ENCODE results near the gene C2CD2L.
A peak's percentile ranks its signal among the peaks of the same experiment; 100 is the strongest.
"Not testable (repeated sequence)": the region's sequence is repeated elsewhere in the genome, so short reads cannot be mapped to it uniquely, and the experiment has no call there.

Gene C2CD2L

GRCh38 chr11:119089319-119089718 is 17.8 kb upstream of the C2CD2L start:
- Mint-ChIP-seq H3K4me3 (no peak overlapping the region), H3K9me3 (no peaks in the 10 kb centered on the region), H3K36me3 (no peaks in the 10 kb centered on the region)

GRCh38 chr11:119091178-119091577 is 16.0 kb upstream of the C2CD2L start:
- Mint-ChIP-seq H3K9me3 (no peaks in the 10 kb centered on the region), H3K36me3 (no peaks in the 10 kb centered on the region), H3K4me3 (no peak overlapping the region), H3K27me3 (no peaks in the 10 kb centered on the region), H3K4me1 (peaks cover 31% of the 10 kb centered on the region), H3K27ac (no peak overlapping the region)

More at GRCh38 chr11:119089319-119089718, 17.8 kb upstream of the C2CD2L start:
- peaks cover 29% of the 10 kb centered on the region for H3K4me1 Mint-ChIP-seq
- H3K27ac Mint-ChIP-seq: no peak overlapping the region
- no peaks in the 10 kb centered on the region for H3K27me3 Mint-ChIP-seq

- H3K36me3 Mint-ChIP-seq: peaks cover 2% of the 10 kb centered on the region
- peaks cover 30% of the 10 kb centered on the region for H3K4me1 Mint-ChIP-seq
- H3K27me3 Mint-ChIP-seq: no peaks in the 10 kb centered on the region
- H3K27ac Mint-ChIP-seq: peak overlapping the region; percentile 26
- peak overlapping the region; percentile 52 for H3K4me3 Mint-ChIP-seq
- no peaks in the 10 kb centered on the region for H3K9me3 Mint-ChIP-seq
These were observed 14.9 kb upstream of the C2CD2L start for GRCh38 chr11:119091966-119092879.

- Mint-ChIP-seq H3K4me3 (peak overlapping the region; percentile 93), H3K27me3 (no peaks in the 10 kb centered on the region), H3K27ac (peak overlapping the region; percentile 90), H3K9me3 (no peaks in the 10 kb centered on the region), H3K4me1 (peaks cover 25% of the 10 kb centered on the region), H3K36me3 (peaks cover 6% of the 10 kb centered on the region)
These were observed 14.0 kb upstream of the C2CD2L start for GRCh38 chr11:119092880-119093842.

GRCh38 chr11:119093942-119094815 is 13.0 kb upstream of the C2CD2L start:
- Mint-ChIP-seq H3K9me3 (no peaks in the 10 kb centered on the region), H3K4me3 (peak overlapping the region; percentile 93), H3K36me3 (peaks cover 13% of the 10 kb centered on the region), H3K4me1 (peaks cover 31% of the 10 kb centered on the region), H3K27ac (peak overlapping the region; percentile 90), H3K27me3 (no peaks in the 10 kb centered on the region)

- Mint-ChIP-seq H3K4me3 (peak overlapping the region; percentile 92), H3K36me3 (peaks cover 13% of the 10 kb centered on the region), H3K27ac (peak overlapping the region; percentile 92), H3K9me3 (no peaks in the 10 kb centered on the region), H3K27me3 (no peaks in the 10 kb centered on the region), H3K4me1 (peaks cover 32% of the 10 kb centered on the region)
These were observed 12.4 kb upstream of the C2CD2L start for GRCh38 chr11:119094816-119095065.

GRCh38 chr11:119095066-119095880 is 11.9 kb upstream of the C2CD2L start:
- H3K36me3 Mint-ChIP-seq: peaks cover 13% of the 10 kb centered on the region

GRCh38 chr11:119099711-119100110 is 7.4 kb upstream of the C2CD2L start:
- no peaks in the 10 kb centered on the region for H3K27me3 Mint-ChIP-seq
- H3K4me1 Mint-ChIP-seq: peaks cover 48% of the 10 kb centered on the region
- no peaks in the 10 kb centered on the region for H3K9me3 Mint-ChIP-seq
- peak overlapping the region; percentile 98 for H3K4me3 Mint-ChIP-seq
- peaks cover 13% of the 10 kb centered on the region for H3K36me3 Mint-ChIP-seq
- H3K27ac Mint-ChIP-seq: no peak overlapping the region

More at GRCh38 chr11:119095066-119095880, 11.9 kb upstream of the C2CD2L start:
- Mint-ChIP-seq H3K4me3 (peak overlapping the region; percentile 92), H3K4me1 (peaks cover 38% of the 10 kb centered on the region), H3K27me3 (no peaks in the 10 kb centered on the region), H3K27ac (peak overlapping the region; percentile 92), H3K9me3 (no peaks in the 10 kb centered on the region)

GRCh38 chr11:119100246-119100970 is 6.7 kb upstream of the C2CD2L start:
- Mint-ChIP-seq H3K4me1 (peaks cover 47% of the 10 kb centered on the region), H3K9me3 (no peaks in the 10 kb centered on the region), H3K4me3 (peak overlapping the region; percentile 98), H3K27ac (peak overlapping the region; percentile 90), H3K27me3 (no peaks in the 10 kb centered on the region), H3K36me3 (peaks cover 13% of the 10 kb centered on the region)

GRCh38 chr11:119100994-119101758 is 6.0 kb upstream of the C2CD2L start:
- Mint-ChIP-seq H3K4me3 (peak overlapping the region; percentile 98), H3K9me3 (no peaks in the 10 kb centered on the region), H3K4me1 (peaks cover 43% of the 10 kb centered on the region), H3K27ac (peak overlapping the region; percentile 99), H3K27me3 (no peaks in the 10 kb centered on the region), H3K36me3 (peaks cover 13% of the 10 kb centered on the region)

- Mint-ChIP-seq H3K4me1 (peaks cover 48% of the 10 kb centered on the region), H3K4me3 (peak within 1 kb of the TSS; percentile 98), H3K27ac (peak within 1 kb of the TSS; percentile 99), H3K9me3 (no peaks in the 10 kb centered on the region), H3K27me3 (no peaks in the 10 kb centered on the region), H3K36me3 (peaks cover 11% of the 10 kb centered on the region)
These were observed 5.3 kb upstream of the C2CD2L start, which contains the start of gene DPAGT1 for GRCh38 chr11:119101759-119102423. Gene DPAGT1, minus strand, starts transcription at chr11:119101853. Its CDS starts 198 bp downstream, at chr11:119101655.

- not testable (repeated sequence) for H3K27me3 Mint-ChIP-seq, H3K36me3 Mint-ChIP-seq, H3K9me3 Mint-ChIP-seq
- Mint-ChIP-seq H3K4me1 (peaks cover 50% of the 10 kb centered on the region), H3K27ac (peak overlapping the region; percentile 30), H3K4me3 (peak overlapping the region; percentile 98)
These were observed 3.9 kb upstream of the C2CD2L start for GRCh38 chr11:119103161-119103664.

Data from activated naive CD4-positive, alpha-beta T cell treated with anti-CD3 and anti-CD28 coated beads, Interleukin-2, amount 50 U/mL, for 24 hours (primary cell).